Lung (tissue), 12 donors: ENCODE results near the gene UBE2V1. TPM values are rescaled to one million over a fixed set of nuclear protein-coding genes. Genes with fewer than 3 reads are reported as not detected.

Experiments
- ATAC-seq: fragments of 200-7000 bp; cut with Tn5 transposase; one replicate; pipeline ENCODE4 v1.9.1; 2020; ENCODE audit warnings: moderate number of reproducible peaks; ENCODE audit not compliant: insufficient read depth, low FRiP score
- DNase-seq, 3 donors: peaks; one replicate each; pipeline ENCODE4 v3.0.0-alpha.2; 2013 to 2017
- H3K27ac ChIP-seq, 2 donors: one replicate each; pipeline ENCODE4 v1.5.1; 2013; ENCODE audit warnings: mild to moderate bottlenecking in 2 of 2, moderate library complexity in 2 of 2, control low read depth in 1 of 2, inconsistent platforms in 1 of 2, low read depth in 1 of 2, low read length in 1 of 2
- H3K27me3 ChIP-seq, 3 donors: one replicate each; pipeline ENCODE4 v1.5.1; 2013; ENCODE audit warnings: low read length in 2 of 3; ENCODE audit not compliant: control insufficient read depth in 3 of 3, insufficient read depth in 3 of 3
- H3K36me3 ChIP-seq, 4 donors: one replicate each; pipeline ENCODE4 v1.5.1; 2013; ENCODE audit warnings: low read length in 4 of 4, mild to moderate bottlenecking in 1 of 4, moderate library complexity in 1 of 4; ENCODE audit not compliant: control insufficient read depth in 4 of 4, insufficient read depth in 4 of 4
- H3K4me1 ChIP-seq, 5 donors: one replicate each; pipeline ENCODE4 v1.5.1; 2013; ENCODE audit warnings: low read length in 5 of 5, mild to moderate bottlenecking in 2 of 5, moderate library complexity in 1 of 5; ENCODE audit not compliant: control insufficient read depth in 5 of 5, insufficient read depth in 5 of 5
- H3K4me3 ChIP-seq: one replicate; pipeline ENCODE4 v1.5.1; 2013; ENCODE audit warnings: mild to moderate bottlenecking, control low read depth, moderate library complexity
- H3K9ac ChIP-seq, 2 donors: one replicate each; pipeline ENCODE4 v1.5.1; 2013; ENCODE audit warnings: low read length in 2 of 2, control low read depth in 1 of 2; ENCODE audit not compliant: insufficient read depth in 1 of 2
- H3K9me3 ChIP-seq, 4 donors: one replicate each; pipeline ENCODE4 v1.5.1; 2013; ENCODE audit warnings: low read length in 3 of 4, mild to moderate bottlenecking in 1 of 4, moderate library complexity in 1 of 4; ENCODE audit not compliant: control insufficient read depth in 4 of 4, insufficient read depth in 3 of 4
- CTCF ChIP-seq: IDR thresholded peaks from 2 replicates; pipeline ENCODE4 v1.5.1; 2012; ENCODE audit warnings: mild to moderate bottlenecking; ENCODE audit errors: control extremely low read depth, extremely low read depth
- WGBS, 2 donors: extraction: QIAGEN DNeasy Blood & Tissue Kit; methylation state at CpG; one replicate each; pipeline ENCODE4 v1.1.7; 2013; 5-methylcytosine and 5-hydroxymethylcytosine counted together
- polyA plus RNA-seq, 2 donors: library from polyadenylated mRNA; stranded (reverse); fragments of 200-250 nt; gene quantifications; one replicate each; pipeline ENCODE4 v1.2.1, GENCODE V29; 2013
- total RNA-seq, 2 donors: library from RNA; depleted of rRNA in 1 of 2; stranded (reverse); fragments of >200 nt in 1 of 2; gene quantifications; one replicate each; pipeline ENCODE4 v1.2.1, GENCODE V29; 2014 to 2021
- donor health status: control.
- donor health status: control.
- donor health status: Bipolar disorder and iron deficiency.
- donor health status: healthy.
- donor health status: DM: yes; HTN: yes; CAD: no.

UBE2V1 gene
- total and polyA plus RNA-seq, 4 donors, result 56.4 to 103 (median 69.2) TPM

GRCh38 chr20:50096237-50096636 lies 16.7 kb downstream of the UBE2V1 start:
- Histone ChIP-seq H3K9me3 (no peaks in the 10 kb centered on the region), H3K9ac (no peak overlapping the region), H3K4me1 (peaks cover 0 to 32% (median 9%) of the 10 kb centered on the region in 5 donors), H3K27me3 (no peaks in the 10 kb centered on the region), H3K27ac (no peak overlapping the region), H3K36me3 (peaks cover 7 to 21% (median 17%) of the 10 kb centered on the region in 4 donors), H3K4me3 (no peak overlapping the region)
- 87 to 89% methylated on average over 3 of the region's 3 CpGs for WGBS, 2 donors
- ATAC-seq, result no peak
- no peak for TF ChIP-seq CTCF
- no peak for DNase-seq

- Histone ChIP-seq H3K27me3 (no peaks in the 10 kb centered on the region), H3K4me3 (no peak overlapping the region), H3K9ac (no peak overlapping the region), H3K4me1 (peaks cover 0 to 32% (median 9%) of the 10 kb centered on the region in 5 donors), H3K9me3 (no peaks in the 10 kb centered on the region), H3K27ac (no peak overlapping the region), H3K36me3 (peaks cover 7 to 21% (median 17%) of the 10 kb centered on the region in 4 donors)
- no peak for ATAC-seq
- no peak for DNase-seq
- no peak for TF ChIP-seq CTCF
- WGBS, 2 donors, result 74 to 88% methylated on average over 4 of the region's 4 CpGs
Measured at GRCh38 chr20:50095476-50096078, 17.4 kb downstream of the UBE2V1 start.

GRCh38 chr20:50094522-50094921 lies 18.4 kb downstream of the UBE2V1 start:
- no peak for DNase-seq
- Histone ChIP-seq H3K27me3 (no peaks in the 10 kb centered on the region), H3K9me3 (no peaks in the 10 kb centered on the region), H3K4me3 (no peak overlapping the region), H3K27ac (no peak overlapping the region), H3K4me1 (peaks cover 0 to 28% (median 9%) of the 10 kb centered on the region in 5 donors), H3K36me3 (peaks cover 7 to 25% (median 21%) of the 10 kb centered on the region in 4 donors), H3K9ac (no peak overlapping the region)
- TF ChIP-seq CTCF, result no peak
- WGBS, 2 donors, result 88 to 90% methylated on average over 4 of the region's 4 CpGs
- ATAC-seq, result no peak

GRCh38 chr20:50093240-50093639 lies 19.7 kb downstream of the UBE2V1 start:
- DNase-seq, result no peak
- WGBS, 2 donors, result 73 to 80% methylated on average over 2 of the region's 2 CpGs

More at GRCh38 chr20:50093240-50093639, 19.7 kb downstream of the UBE2V1 start:
- no peak for ATAC-seq
- H3K9me3 ChIP-seq, result no peaks in the 10 kb centered on the region
- H3K27ac ChIP-seq, result no peak overlapping the region
- no peak for TF ChIP-seq CTCF
- H3K36me3 ChIP-seq, result peaks cover 7 to 27% (median 22%) of the 10 kb centered on the region in 4 donors
- H3K9ac ChIP-seq, result no peak overlapping the region
- no peak overlapping the region for H3K4me3 ChIP-seq
- no peaks in the 10 kb centered on the region for H3K27me3 ChIP-seq
- H3K4me1 ChIP-seq, result peaks cover 0 to 16% (median 0%) of the 10 kb centered on the region in 5 donors
